ENCODE results near the gene CPPED1. TPM values are rescaled to one million over a fixed set of nuclear protein-coding genes. Genes with fewer than 3 reads are reported as not detected.
"Not testable (repeated sequence)": the region's sequence is repeated elsewhere in the genome, so short reads cannot be mapped to it uniquely, and the experiment has no call there.

CPPED1 gene
- total RNA-seq, 1 experiment from 2014 or later: 9.5 TPM

- DNase-seq (ENCODE audit: extremely low read depth, low read depth): no peak
Observed at GRCh38 chr16:12771341-12771798, 32.3 kb downstream of the CPPED1 start.

GRCh38 chr16:12769525-12769924 lies 34.2 kb downstream of the CPPED1 start:
- DNase-seq (ENCODE audit: extremely low read depth, low read depth): no peak

GRCh38 chr16:12767897-12768296 lies 35.8 kb downstream of the CPPED1 start:
- no peak for DNase-seq (ENCODE audit: extremely low read depth, low read depth)

- DNase-seq (ENCODE audit: extremely low read depth, low read depth): no peak
Observed at GRCh38 chr16:12766853-12767252, 36.8 kb downstream of the CPPED1 start.

GRCh38 chr16:12766208-12766607 lies 37.5 kb downstream of the CPPED1 start:
- not testable (repeated sequence) for DNase-seq (ENCODE audit: extremely low read depth, low read depth)

GRCh38 chr16:12764813-12765488 lies 38.7 kb downstream of the CPPED1 start:
- no peak for DNase-seq (ENCODE audit: extremely low read depth, low read depth)

- no peak for DNase-seq (ENCODE audit: extremely low read depth, low read depth)
Observed at GRCh38 chr16:12763517-12763916, 40.2 kb downstream of the CPPED1 start.

- DNase-seq (ENCODE audit: extremely low read depth, low read depth): no peak
Observed at GRCh38 chr16:12760819-12761611, 42.7 kb downstream of the CPPED1 start.

GRCh38 chr16:12758670-12759558 lies 44.8 kb downstream of the CPPED1 start:
- DNase-seq (ENCODE audit: extremely low read depth, low read depth): no peak

- DNase-seq (ENCODE audit: extremely low read depth, low read depth): no peak
Observed at GRCh38 chr16:12758031-12758669, 45.5 kb downstream of the CPPED1 start.

GRCh38 chr16:12757546-12757945 lies 46.1 kb downstream of the CPPED1 start:
- DNase-seq (ENCODE audit: extremely low read depth, low read depth): no peak

GRCh38 chr16:12754824-12755543 lies 48.7 kb downstream of the CPPED1 start:
- no peak for DNase-seq (ENCODE audit: extremely low read depth, low read depth)

- DNase-seq (ENCODE audit: extremely low read depth, low read depth): no peak
Observed at GRCh38 chr16:12753203-12754023, 50.3 kb downstream of the CPPED1 start.

- DNase-seq (ENCODE audit: extremely low read depth, low read depth): no peak
Observed at GRCh38 chr16:12752159-12752558, 51.5 kb downstream of the CPPED1 start.

- no peak for DNase-seq (ENCODE audit: extremely low read depth, low read depth)
Observed at GRCh38 chr16:12750554-12750918, 53.2 kb downstream of the CPPED1 start.

GRCh38 chr16:12749076-12749475 lies 54.6 kb downstream of the CPPED1 start:
- DNase-seq (ENCODE audit: extremely low read depth, low read depth): no peak

- no peak for DNase-seq (ENCODE audit: extremely low read depth, low read depth)
Observed at GRCh38 chr16:12747827-12748226, 55.9 kb downstream of the CPPED1 start.

- no peak for DNase-seq (ENCODE audit: extremely low read depth, low read depth)
Observed at GRCh38 chr16:12747261-12747660, 56.4 kb downstream of the CPPED1 start.

- no peak for DNase-seq (ENCODE audit: extremely low read depth, low read depth)
Observed at GRCh38 chr16:12744860-12745259, 58.8 kb downstream of the CPPED1 start.

Data from NCI-H460 (cell line).